Measurements from ENCODE around the gene LEMD2.

DNA sequence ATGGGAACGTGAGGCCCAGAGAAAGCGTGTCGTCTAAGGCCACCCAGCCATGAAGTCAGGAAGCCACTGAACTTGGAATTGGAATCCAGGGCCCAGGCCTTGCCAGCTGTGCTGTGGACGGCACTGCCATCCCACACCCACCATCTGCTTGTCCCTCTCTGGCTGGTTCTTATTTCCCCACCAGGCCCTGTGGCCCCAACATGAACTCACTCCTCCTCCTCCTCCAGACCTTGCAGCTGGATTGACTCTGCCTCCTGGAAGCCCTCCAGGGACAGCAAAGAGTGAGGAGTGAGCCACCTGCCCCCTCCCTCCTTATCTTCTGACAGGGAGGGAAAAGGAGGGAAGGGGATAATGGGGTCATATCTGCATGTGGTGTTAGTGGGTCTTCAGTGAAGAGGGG lies 26.2 kb downstream of the LEMD2 start:
- TF ChIP-seq SREBF2 (IDR thresholded peaks at IDR 0.05) (no peak), REST (IDR thresholded peaks at IDR 0.05) (no peak), HES2 (IDR thresholded peaks at IDR 0.05) (no peak), CHD2 (IDR thresholded peaks at IDR 0.05; ENCODE audit: low read length, partially characterized antibody) (no peak), MAX (IDR thresholded peaks at IDR 0.05) (no peak), EP300 (IDR thresholded peaks at IDR 0.05) (no peak), CTCF (IDR thresholded peaks at IDR 0.05) (no peak), POLR2A (IDR thresholded peaks at IDR 0.05; ENCODE audit: low read length) (no peak), CEBPB (IDR thresholded peaks at IDR 0.05) (no peak), CBX2 (IDR thresholded peaks at IDR 0.05; ENCODE audit: borderline replicate concordance, low read depth) (no peak), BHLHE40 (IDR thresholded peaks at IDR 0.05; ENCODE audit: low read depth, low read length) (no peak)
- TF ChIP-seq, protein P1, sequence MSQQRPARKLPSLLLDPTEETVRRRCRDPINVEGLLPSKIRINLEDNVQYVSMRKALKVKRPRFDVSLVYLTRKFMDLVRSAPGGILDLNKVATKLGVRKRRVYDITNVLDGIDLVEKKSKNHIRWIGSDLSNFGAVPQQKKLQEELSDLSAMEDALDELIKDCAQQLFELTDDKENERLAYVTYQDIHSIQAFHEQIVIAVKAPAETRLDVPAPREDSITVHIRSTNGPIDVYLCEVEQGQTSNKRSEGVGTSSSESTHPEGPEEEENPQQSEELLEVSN (IDR thresholded peaks at IDR 0.05; ENCODE audit: borderline replicate concordance, low read depth), result no peak

Data from A549 (cell line).